ENCODE measurements around the gene CTH.
"Not testable (repeated sequence)": the region's sequence is repeated elsewhere in the genome, so short reads cannot be mapped to it uniquely, and the experiment has no call there.

The CTH gene

GRCh38 chr1:70452164-70452939, 41.3 kb downstream of the CTH start:
- not testable (repeated sequence) for H3K4me3 ChIP-seq (ENCODE audit: low read length in 2 of 2); H3K36me3 ChIP-seq (ENCODE audit: control insufficient read depth in 2 of 2, insufficient read depth in 2 of 2, low read length in 2 of 2); H3K4me1 ChIP-seq (ENCODE audit: control insufficient read depth, insufficient read depth, low read length); H3K27me3 ChIP-seq (ENCODE audit: control insufficient read depth in 1 of 2, insufficient read depth in 2 of 2, low read length in 2 of 2); H3K9ac ChIP-seq (ENCODE audit: low read length in 2 of 2); H3K9me3 ChIP-seq (ENCODE audit: control insufficient read depth in 2 of 2, low read length in 2 of 2); H3K27ac ChIP-seq (ENCODE audit: low read length)

- H3K36me3 ChIP-seq (ENCODE audit: control insufficient read depth in 2 of 2, insufficient read depth in 2 of 2, low read length in 2 of 2) = no peaks in the 10 kb centered on the region
- no peaks in the 10 kb centered on the region for H3K4me1 ChIP-seq (ENCODE audit: control insufficient read depth, insufficient read depth, low read length)
- H3K9me3 ChIP-seq (ENCODE audit: control insufficient read depth in 2 of 2, low read length in 2 of 2) = no peaks in the 10 kb centered on the region
- no peak overlapping the region for H3K9ac ChIP-seq (ENCODE audit: low read length in 2 of 2)
- H3K4me3 ChIP-seq (ENCODE audit: low read length in 2 of 2) = no peak overlapping the region
- no peaks in the 10 kb centered on the region for H3K27me3 ChIP-seq (ENCODE audit: control insufficient read depth in 1 of 2, insufficient read depth in 2 of 2, low read length in 2 of 2)
- no peak overlapping the region for H3K27ac ChIP-seq (ENCODE audit: low read length)
Observed at GRCh38 chr1:70455291-70455690, 44.2 kb downstream of the CTH start.

GRCh38 chr1:70458131-70458530, 47.1 kb downstream of the CTH start:
- H3K27me3 ChIP-seq (ENCODE audit: control insufficient read depth in 1 of 2, insufficient read depth in 2 of 2, low read length in 2 of 2) = no peaks in the 10 kb centered on the region
- H3K27ac ChIP-seq (ENCODE audit: low read length) = no peak overlapping the region
- no peaks in the 10 kb centered on the region for H3K36me3 ChIP-seq (ENCODE audit: control insufficient read depth in 2 of 2, insufficient read depth in 2 of 2, low read length in 2 of 2)
- H3K9ac ChIP-seq (ENCODE audit: low read length in 2 of 2) = no peak overlapping the region
- no peak overlapping the region for H3K4me3 ChIP-seq (ENCODE audit: low read length in 2 of 2)
- H3K4me1 ChIP-seq (ENCODE audit: control insufficient read depth, insufficient read depth, low read length) = no peaks in the 10 kb centered on the region
- H3K9me3 ChIP-seq (ENCODE audit: control insufficient read depth in 2 of 2, low read length in 2 of 2) = no peaks in the 10 kb centered on the region

- Histone ChIP-seq H3K4me3 (ENCODE audit: low read length in 2 of 2) (no peak overlapping the region), H3K36me3 (ENCODE audit: control insufficient read depth in 2 of 2, insufficient read depth in 2 of 2, low read length in 2 of 2) (no peaks in the 10 kb centered on the region), H3K9ac (ENCODE audit: low read length in 2 of 2) (no peak overlapping the region), H3K27ac (ENCODE audit: low read length) (no peak overlapping the region), H3K4me1 (ENCODE audit: control insufficient read depth, insufficient read depth, low read length) (no peaks in the 10 kb centered on the region), H3K9me3 (ENCODE audit: control insufficient read depth in 2 of 2, low read length in 2 of 2) (no peaks in the 10 kb centered on the region), H3K27me3 (ENCODE audit: control insufficient read depth in 1 of 2, insufficient read depth in 2 of 2, low read length in 2 of 2) (no peaks in the 10 kb centered on the region)
Observed at GRCh38 chr1:70459496-70460225, 48.6 kb downstream of the CTH start.

GRCh38 chr1:70460740-70461713, 50.0 kb downstream of the CTH start:
- H3K4me3 ChIP-seq (ENCODE audit: low read length in 2 of 2); H3K4me1 ChIP-seq (ENCODE audit: control insufficient read depth, insufficient read depth, low read length); H3K27me3 ChIP-seq (ENCODE audit: control insufficient read depth in 1 of 2, insufficient read depth in 2 of 2, low read length in 2 of 2); H3K27ac ChIP-seq (ENCODE audit: low read length); H3K9ac ChIP-seq (ENCODE audit: low read length in 2 of 2); H3K36me3 ChIP-seq (ENCODE audit: control insufficient read depth in 2 of 2, insufficient read depth in 2 of 2, low read length in 2 of 2); H3K9me3 ChIP-seq (ENCODE audit: control insufficient read depth in 2 of 2, low read length in 2 of 2): not testable (repeated sequence)

- Histone ChIP-seq H3K27me3 (ENCODE audit: control insufficient read depth in 1 of 2, insufficient read depth in 2 of 2, low read length in 2 of 2) (no peaks in the 10 kb centered on the region), H3K9me3 (ENCODE audit: control insufficient read depth in 2 of 2, low read length in 2 of 2) (no peaks in the 10 kb centered on the region), H3K36me3 (ENCODE audit: control insufficient read depth in 2 of 2, insufficient read depth in 2 of 2, low read length in 2 of 2) (no peaks in the 10 kb centered on the region), H3K4me1 (ENCODE audit: control insufficient read depth, insufficient read depth, low read length) (no peaks in the 10 kb centered on the region), H3K27ac (ENCODE audit: low read length) (no peak overlapping the region), H3K4me3 (ENCODE audit: low read length in 2 of 2) (no peak overlapping the region), H3K9ac (ENCODE audit: low read length in 2 of 2) (no peak overlapping the region)
Observed at GRCh38 chr1:70462611-70463010, 51.5 kb downstream of the CTH start.

GRCh38 chr1:70465911-70466310, 54.8 kb downstream of the CTH start:
- Histone ChIP-seq H3K36me3 (ENCODE audit: control insufficient read depth in 2 of 2, insufficient read depth in 2 of 2, low read length in 2 of 2) (no peaks in the 10 kb centered on the region), H3K9me3 (ENCODE audit: control insufficient read depth in 2 of 2, low read length in 2 of 2) (no peaks in the 10 kb centered on the region), H3K4me1 (ENCODE audit: control insufficient read depth, insufficient read depth, low read length) (no peaks in the 10 kb centered on the region), H3K9ac (ENCODE audit: low read length in 2 of 2) (no peak overlapping the region), H3K27ac (ENCODE audit: low read length) (no peak overlapping the region), H3K27me3 (ENCODE audit: control insufficient read depth in 1 of 2, insufficient read depth in 2 of 2, low read length in 2 of 2) (no peaks in the 10 kb centered on the region), H3K4me3 (ENCODE audit: low read length in 2 of 2) (no peak overlapping the region)

- Histone ChIP-seq H3K4me1 (ENCODE audit: control insufficient read depth, insufficient read depth, low read length) (no peaks in the 10 kb centered on the region), H3K27me3 (ENCODE audit: control insufficient read depth in 1 of 2, insufficient read depth in 2 of 2, low read length in 2 of 2) (no peaks in the 10 kb centered on the region), H3K9me3 (ENCODE audit: control insufficient read depth in 2 of 2, low read length in 2 of 2) (no peaks in the 10 kb centered on the region), H3K9ac (ENCODE audit: low read length in 2 of 2) (no peak overlapping the region), H3K27ac (ENCODE audit: low read length) (no peak overlapping the region), H3K4me3 (ENCODE audit: low read length in 2 of 2) (no peak overlapping the region), H3K36me3 (ENCODE audit: control insufficient read depth in 2 of 2, insufficient read depth in 2 of 2, low read length in 2 of 2) (no peaks in the 10 kb centered on the region)
Observed at GRCh38 chr1:70467531-70467930, 56.5 kb downstream of the CTH start.

- H3K9ac ChIP-seq (ENCODE audit: low read length in 2 of 2) = no peak overlapping the region
- H3K4me3 ChIP-seq (ENCODE audit: low read length in 2 of 2) = no peak overlapping the region
- H3K9me3 ChIP-seq (ENCODE audit: control insufficient read depth in 2 of 2, low read length in 2 of 2) = no peaks in the 10 kb centered on the region
- no peak overlapping the region for H3K27ac ChIP-seq (ENCODE audit: low read length)
- no peaks in the 10 kb centered on the region for H3K27me3 ChIP-seq (ENCODE audit: control insufficient read depth in 1 of 2, insufficient read depth in 2 of 2, low read length in 2 of 2)
- H3K36me3 ChIP-seq (ENCODE audit: control insufficient read depth in 2 of 2, insufficient read depth in 2 of 2, low read length in 2 of 2) = no peaks in the 10 kb centered on the region
- H3K4me1 ChIP-seq (ENCODE audit: control insufficient read depth, insufficient read depth, low read length) = no peaks in the 10 kb centered on the region
Observed at GRCh38 chr1:70468180-70468579, 57.1 kb downstream of the CTH start.

- H3K36me3 ChIP-seq (ENCODE audit: control insufficient read depth in 2 of 2, insufficient read depth in 2 of 2, low read length in 2 of 2) = not testable (repeated sequence)
Observed at GRCh38 chr1:70469184-70469583, 58.1 kb downstream of the CTH start.

More at GRCh38 chr1:70469184-70469583, 58.1 kb downstream of the CTH start:
- not testable (repeated sequence) for H3K27me3 ChIP-seq (ENCODE audit: control insufficient read depth in 1 of 2, insufficient read depth in 2 of 2, low read length in 2 of 2); H3K9me3 ChIP-seq (ENCODE audit: control insufficient read depth in 2 of 2, low read length in 2 of 2); H3K27ac ChIP-seq (ENCODE audit: low read length); H3K4me1 ChIP-seq (ENCODE audit: control insufficient read depth, insufficient read depth, low read length); H3K4me3 ChIP-seq (ENCODE audit: low read length in 2 of 2); H3K9ac ChIP-seq (ENCODE audit: low read length in 2 of 2)

Measured in stomach smooth muscle (tissue), 2 donors.